Embryonic facial prominence (tissue), 1 donor: ENCODE measurements around the gene MAB21L4.
A peak's percentile ranks its signal among the peaks of the same experiment; 100 is the strongest.
"Not testable (repeated sequence)": the region's sequence is repeated elsewhere in the genome, so short reads cannot be mapped to it uniquely, and the experiment has no call there.

ENCODE experiments used
- DNase-seq: peaks from one replicate; pipeline ENCODE4 v3.0.0-alpha.2; 2016; ENCODE audit errors: extremely low spot score

MAB21L4 gene

DNA sequence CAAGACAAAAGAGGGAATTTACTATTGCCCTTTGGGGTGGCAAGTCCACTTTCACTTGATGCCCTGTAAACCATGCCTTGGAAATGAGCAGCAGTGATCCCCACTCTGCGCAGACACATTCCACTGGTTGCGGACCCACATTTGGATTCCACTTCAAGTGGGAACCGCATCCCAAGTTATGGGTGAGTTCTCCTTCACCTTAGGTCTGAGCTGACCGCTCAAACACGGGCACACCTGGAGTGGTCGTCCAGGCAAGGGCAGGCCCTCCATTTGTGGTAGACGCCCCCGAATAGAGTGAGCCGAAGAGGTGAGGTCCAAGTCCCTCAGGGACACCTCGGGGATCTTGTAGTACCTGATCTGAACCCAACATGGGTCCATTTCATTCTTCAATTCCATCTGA, 37.1 kb downstream of the MAB21L4 start:
- no peak for DNase-seq

DNA sequence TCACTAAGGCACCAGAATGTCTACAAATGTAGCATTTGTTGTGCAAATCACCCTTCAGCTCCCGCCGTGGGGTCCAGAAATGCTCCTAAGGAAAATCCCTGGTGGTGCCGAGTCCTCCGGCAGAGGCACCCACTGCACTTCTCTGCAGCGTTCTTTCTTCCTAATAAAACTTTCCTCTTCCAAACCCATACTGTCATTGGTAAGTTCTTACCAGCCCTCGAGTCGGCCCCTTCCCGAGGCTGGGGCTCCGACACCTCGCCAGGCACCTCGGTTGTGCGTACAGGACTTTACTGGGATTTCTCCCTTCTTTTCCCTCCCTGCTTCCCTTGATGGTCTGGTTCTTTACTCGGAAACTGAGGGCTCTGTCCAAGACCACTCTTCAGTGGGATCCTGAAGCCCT, 37.6 kb downstream of the MAB21L4 start:
- DNase-seq, result no peak

DNA sequence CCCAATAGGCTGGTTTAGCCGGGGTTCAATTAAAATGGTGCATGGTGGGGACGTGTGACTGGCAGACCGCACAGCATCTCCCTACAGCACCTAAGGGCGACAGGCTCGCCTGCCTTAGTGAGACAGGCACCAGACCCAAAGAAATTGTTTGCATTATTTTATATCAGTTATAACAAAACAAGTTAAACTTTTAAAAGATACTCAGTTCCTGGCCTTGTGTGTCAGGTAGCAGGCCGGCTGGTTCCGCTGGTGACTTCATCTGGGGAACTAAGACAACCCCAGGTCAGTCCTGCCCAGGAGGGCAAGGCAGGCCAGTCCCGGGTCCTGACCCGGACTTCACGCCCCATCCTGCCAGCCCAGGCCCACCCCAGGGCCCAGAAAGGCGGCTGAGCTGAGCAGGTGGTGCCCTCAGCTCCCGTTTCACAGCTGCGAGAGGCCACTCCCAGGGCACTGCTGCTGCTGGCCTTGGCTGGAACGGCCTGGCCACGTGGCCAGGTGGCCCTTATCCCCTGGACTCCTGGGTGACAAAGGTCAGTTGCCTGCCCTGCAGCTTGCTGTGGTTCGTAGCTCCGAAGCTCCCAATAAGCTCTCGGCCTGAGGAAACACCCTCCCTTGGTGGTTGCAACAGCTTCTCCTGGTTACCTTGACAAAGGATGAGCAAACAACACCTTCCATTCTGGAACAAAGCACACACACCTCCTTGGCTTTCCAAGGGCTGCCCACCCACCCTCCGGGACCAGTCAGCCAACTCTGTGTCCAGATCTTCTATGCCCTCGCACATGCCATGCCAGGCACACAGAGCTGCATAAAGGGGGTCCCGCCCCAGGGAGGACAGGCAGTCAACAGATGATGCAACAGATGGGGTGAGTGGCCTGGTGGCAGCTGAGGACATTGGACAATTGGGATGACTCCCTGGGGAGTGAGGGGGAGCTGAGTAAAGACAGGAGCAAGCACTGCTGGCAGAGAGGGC, 38.6 kb downstream of the MAB21L4 start:
- DNase-seq, result no peak

DNA sequence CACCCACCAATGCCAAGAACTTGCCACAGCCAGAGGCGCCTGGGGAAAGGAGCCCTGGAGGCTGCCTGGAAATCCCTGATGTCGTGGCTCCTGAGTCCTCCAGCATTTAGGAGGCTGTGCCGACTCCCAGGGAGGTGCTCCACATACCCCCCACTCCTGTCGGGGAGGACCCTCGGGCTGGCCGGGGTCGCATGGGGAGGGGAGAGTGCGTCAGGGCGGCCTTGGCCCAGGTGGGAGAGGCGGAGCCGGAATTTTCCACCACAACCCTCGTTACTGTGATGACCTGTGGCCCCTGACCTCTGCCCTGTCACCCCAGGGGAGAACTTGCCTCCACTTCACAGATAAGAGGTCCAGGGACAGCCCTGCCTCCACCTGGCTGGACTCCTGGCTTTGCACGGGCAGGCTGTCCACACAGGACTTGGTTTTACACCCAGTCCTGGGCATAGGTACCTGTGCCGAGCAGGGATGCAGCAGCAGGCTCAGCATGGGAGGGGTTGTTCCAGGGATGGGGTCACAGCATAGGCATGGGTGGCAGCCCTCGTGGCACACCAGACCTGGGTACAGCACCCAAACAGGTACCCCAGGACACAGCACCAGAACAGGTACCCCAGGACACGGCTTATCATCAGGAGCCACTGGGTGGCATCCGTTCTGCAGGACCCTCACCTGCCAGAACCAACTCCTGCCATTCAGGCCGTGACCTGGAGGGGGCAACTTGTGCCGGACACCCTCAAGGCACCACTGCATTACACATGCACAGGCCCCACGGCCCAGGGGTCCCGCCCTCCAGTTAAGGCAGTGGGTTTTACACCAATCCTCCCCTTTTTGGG, 39.6 kb downstream of the MAB21L4 start:
- DNase-seq, result no peak

DNA sequence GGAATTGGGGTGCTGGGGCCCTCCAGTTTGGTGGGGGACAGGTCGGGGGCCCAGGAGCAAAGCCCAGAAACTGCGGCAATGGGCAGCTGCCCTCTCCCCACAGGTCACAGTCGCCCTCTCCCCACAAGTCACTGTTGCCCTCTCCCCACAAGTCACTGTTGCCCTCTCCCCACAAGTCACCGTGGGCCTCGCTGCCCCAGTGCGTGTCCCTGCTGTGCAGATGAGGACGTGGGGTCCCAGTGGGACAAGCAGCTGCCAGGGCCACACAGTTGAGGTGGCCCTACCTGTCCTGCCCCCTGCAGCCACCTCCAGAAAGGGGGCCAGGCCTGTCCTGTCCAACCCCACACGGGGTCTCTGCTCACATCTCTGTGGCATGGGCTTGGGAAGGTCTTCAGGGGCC, 40.3 kb downstream of the MAB21L4 start:
- DNase-seq, result no peak

DNA sequence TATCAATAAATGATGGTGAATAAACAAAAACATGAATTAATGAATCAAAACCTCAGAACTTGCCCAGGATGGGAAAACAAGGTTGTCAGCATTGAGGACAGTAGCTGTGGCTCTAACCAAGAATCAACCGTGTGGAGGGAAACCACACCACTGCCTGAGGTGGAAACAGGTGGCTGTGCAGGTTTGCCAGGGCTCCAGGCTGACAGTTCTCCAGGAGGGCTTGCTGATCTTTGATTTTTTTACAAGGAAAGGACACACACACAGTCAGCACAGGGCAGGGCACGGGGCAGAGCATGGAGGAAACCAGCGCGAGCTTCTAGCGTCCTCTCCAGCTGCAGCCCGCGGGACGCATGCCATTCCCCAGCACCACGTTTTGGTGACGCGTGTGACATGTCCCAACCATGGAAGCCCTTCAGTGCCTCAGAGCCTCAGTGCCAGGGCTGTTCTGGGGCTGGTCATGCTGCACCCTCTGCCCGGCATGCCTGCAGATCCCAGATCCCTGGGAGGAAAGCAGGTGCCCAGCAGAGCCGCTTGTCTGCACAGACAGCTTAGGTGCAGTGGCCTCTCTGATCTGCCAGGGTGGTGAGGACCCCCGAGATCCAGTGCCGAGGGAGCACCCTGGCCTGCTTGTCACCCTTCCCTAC, 43.2 kb downstream of the MAB21L4 start:
- DNase-seq, result no peak

DNA sequence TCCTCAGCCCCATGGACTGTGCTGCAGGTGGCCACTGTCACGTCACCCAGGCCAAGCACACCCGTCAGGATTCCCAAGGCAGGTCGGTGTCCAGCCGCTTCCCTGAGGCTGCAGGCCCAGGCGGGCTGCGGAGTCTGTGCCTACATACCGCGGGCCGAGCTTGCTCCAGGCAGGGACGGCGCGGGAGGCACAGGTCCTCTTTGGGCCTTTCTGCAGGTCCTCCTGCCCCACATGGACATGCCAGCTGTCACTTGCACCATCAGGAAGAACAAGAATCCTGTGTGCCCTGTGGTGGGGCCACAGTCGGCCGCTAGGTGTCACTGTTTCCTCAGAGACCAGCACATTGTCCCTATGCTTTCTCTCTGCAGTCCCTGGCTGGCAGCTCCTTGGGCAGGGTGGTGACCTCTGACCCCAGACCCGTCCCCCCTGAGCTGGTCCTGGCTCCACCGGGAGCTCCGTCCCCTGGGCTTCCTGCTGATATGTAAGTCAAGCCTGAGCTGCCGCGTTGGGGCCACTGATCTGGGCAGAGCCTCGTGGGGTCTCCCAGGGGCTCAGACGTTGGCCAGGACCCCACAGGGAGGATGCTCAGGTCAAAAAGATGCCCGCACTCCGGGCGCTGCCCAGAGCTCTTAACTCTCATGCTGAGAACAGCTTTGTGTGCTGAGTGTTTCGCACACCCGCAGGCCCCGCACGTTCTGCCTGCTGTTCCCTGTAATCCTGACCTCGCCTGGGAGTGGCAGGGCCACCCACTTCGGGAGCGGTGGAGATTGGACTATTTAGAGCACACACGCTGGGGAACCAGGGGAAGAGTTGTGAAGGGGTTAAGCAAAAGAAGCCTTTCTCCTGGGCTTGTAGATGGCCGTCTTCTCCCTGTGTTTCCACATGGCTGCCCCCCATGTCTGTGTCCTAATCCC, 44.6 kb downstream of the MAB21L4 start:
- peak; percentile 60 for DNase-seq

DNA sequence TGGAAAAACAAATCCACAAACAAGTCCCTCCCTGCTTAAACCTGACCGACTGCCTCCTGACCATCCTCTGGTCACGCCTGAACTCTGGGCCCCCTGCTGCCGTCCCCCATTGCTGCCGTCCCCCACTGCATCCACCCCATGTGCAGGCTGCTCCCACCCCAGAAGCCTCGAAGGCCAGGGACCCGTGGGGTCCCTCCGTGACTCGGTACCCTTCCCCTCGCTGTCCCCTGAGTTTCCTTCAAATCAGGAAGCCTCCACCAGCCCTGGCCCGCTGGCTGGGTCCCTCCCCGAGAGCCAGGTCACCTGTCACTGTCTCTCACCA, 45.2 kb downstream of the MAB21L4 start:
- no peak for DNase-seq

DNA sequence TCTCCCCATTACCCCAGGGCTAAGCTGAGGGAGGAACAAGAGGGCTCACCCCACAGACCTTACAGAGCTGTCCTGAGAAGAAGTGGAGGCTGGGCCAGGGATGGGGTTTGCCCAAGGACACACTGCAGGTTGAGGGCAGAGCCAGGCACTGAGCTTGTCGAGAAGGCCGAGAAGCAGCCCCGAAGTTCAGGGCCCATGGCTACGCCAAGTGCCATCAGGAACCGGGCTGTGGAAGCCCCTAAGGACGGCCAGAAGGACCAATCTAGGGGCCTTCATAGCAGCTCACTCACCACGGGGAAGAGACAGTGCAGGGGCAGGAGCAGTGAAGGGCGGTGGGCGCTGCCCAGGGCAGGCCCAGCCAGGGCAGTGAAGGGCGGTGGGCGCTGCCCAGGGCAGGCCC, 45.9 kb downstream of the MAB21L4 start:
- no peak for DNase-seq

DNA sequence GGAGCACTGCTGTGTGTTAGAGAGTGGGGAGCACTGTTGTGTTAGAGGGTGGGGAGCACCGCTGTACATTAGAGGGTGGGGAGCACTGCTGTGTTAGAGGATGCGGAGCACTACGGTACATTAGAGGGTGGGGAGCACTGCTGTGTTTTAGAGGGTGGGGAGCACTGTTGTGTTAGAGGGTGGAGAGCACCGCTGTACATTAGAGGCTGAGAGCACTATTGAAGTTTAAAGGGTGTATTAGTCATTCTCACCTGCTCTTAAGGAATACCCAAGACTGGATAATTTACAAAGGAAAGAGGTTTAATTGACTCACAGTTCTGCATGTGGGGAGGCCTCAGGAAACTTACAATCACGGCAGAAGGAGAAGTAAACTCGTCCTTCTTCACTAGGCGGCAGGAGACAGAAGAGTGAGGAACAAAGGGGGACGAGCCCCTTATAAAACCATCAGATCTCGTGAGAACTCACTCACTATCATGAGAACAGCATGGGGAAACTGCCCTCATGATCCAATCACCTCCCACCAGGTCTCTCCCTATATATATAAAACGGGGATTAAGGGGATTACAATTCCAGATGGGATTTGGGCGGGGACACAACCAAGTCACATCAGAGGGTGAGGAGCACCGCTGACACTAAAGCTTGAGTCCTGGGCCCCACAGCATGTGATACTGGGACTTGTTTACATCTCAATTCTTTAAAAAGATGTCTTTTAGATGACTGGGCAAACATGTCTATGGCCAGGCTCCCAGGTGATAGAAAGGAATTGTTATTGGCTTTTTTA, 46.9 kb downstream of the MAB21L4 start:
- DNase-seq, result no peak

DNA sequence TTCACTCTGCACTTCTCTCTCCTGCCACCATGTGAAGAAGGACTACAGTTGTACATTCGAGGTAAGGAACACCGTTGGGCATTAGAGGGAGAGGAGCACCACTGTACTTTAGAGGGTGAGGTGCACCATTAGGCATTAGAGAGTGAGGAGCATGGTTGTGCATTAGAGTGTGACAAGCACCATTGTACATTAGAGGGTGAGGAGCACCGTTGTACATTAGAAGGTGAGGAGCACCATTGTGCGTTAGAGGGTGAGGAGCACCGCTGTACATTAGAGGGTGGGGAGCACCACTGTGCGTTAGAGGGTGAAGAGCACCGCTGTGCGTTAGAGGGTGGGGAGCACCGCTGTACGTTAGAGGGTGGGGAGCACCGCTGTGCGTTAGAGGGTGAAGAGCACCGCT, 48.1 kb downstream of the MAB21L4 start:
- DNase-seq, result no peak

DNA sequence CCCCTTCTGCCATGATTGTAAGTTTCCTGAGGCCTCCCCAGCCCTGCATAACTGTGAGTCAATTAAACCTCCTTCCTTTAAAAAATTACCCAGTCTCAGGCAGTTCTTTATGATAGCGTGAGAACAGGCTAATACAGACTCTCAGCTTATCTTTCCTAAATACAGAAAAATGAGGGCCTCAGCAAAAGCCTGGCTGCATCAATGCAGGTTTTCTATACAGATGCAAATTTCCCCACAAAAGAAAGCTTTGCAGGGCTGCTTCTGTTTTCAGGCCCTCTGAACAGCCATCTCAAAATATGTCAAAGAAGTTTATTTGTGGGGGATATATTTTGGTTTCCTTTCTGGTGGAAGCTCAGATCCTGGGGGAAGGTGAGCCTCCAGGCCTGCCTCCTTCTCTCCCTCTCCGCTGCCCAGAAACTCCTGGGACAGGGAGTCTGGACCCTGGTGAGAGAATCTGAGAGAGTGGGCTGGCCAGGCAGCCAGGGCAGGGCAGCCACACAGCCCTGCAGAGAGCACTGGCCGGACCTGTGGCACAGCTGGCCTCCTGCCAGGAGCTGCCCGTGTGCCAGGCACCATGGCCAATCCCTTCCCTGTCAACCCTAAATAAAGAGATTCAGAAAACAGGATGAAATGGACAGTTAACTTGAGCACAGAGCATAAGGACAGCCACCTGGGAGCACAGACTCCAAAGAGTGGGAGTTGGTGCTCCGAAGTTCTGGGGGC, 48.9 kb downstream of the MAB21L4 start:
- no peak for DNase-seq

DNA sequence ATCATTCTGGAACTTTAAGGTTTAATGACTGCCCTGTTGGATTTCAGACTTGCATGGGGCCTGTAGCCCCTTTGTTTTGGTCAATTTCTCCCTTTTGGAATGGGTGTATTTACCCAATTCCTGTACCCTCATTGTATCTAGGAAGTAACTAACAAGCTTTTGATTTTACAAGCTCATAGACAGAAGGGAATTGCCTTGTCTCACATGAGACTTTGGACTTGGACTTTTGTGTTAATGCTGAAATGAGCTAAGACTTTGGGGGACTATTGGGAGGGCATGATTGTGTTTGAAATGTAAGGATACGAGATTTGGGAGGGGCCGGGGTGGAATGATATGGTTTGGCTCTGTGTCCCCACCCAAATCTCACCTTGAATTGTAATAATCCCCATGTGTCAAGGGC, 49.6 kb downstream of the MAB21L4 start:
- not testable (repeated sequence) for DNase-seq

DNA sequence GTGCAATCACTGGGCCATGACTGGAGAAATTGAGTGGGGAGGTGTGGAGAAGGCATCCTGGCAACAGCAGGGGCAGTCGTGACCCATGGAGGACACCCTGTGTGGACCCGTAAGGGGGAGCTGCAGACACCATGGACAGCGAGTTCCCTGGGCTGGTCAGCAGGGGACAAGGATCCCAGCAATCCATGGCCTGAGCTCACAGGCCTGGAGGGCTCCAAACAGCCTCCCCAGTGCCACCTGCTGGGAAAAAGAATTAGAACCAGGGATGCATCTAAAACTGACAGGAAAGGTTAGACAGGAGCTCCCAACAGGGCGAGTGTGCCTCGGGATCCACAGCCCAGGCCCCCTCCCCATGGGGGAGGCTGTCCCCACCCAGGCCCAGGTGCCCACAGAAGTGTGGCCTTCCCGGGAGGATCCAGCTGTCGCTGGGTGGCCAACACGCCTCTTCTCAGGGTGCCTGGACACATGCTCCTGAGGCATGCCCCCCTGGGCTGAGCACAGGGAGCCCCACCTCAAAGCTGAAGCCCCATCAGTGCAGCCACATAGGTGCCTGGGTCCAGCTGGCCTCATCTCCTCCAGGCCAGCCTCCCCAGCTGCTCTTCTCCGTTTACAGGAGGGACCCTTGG, 55.4 kb downstream of the MAB21L4 start:
- no peak for DNase-seq

DNA sequence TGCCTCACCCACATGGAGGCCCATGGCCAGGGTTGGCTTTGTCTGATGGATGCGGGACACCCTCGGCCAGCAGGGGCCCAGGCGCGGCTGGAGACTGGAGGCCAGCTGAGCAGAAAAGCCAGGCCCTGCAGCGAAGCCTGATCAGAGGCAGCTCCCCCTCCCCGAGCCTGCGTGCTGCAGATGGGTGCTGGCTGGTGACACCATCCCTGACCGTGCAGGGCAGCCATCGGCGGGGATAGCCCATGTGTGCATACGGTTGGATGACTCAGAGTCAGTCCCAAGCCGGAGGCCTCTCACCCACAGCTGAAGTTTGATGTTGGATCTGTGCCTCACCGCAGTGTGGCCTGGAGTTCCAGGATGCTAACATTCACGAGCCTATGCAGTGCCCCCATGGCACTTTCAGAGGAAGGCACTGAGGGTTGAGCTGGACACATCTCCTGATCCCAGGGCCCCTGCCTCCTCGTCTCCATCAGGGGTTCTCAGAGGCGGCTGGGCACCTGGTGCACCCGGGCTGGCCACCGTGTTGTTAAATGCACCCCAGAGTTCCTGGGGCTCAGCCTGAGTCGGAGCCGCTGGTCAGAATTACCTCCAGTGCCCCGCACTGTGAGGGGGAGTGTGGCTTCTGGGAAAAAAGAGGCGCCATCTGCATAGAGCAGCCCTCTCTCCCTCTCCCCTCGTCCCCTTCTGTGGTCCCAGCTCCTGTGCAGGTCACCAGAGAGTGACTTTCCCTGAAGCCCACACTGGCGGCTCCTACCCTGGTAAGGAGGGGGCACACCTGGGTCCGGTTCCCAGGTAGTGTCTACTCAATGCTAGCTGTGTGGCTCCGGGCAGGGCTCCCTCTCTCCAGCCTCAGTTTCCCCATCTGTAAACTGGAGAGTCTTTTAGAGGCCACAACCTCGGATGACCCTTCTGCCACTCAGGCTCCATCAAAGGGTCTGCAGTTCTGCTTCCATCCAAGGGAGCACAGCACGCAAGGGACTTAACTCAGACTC, 56.5 kb downstream of the MAB21L4 start:
- no peak for DNase-seq

DNA sequence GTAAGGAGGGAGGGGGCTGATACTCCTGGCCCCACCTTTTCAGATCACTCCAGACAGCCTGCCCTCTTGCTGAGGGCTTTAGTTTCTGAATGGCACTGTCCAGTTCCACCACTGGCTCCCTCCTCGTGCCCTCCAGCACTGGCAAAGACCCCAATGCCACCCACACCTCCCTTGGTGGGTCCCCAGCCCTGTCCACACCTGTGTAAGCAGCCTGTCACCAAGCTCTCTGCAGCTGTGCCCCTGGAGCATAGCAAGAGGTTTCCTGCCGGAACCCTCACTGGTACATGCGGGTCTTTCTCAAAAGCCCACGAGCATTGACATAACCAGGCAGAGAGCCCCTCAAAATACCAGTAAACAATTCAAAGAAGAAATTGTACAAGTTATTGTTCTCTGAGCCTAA, 58.3 kb downstream of the MAB21L4 start:
- no peak for DNase-seq

DNA sequence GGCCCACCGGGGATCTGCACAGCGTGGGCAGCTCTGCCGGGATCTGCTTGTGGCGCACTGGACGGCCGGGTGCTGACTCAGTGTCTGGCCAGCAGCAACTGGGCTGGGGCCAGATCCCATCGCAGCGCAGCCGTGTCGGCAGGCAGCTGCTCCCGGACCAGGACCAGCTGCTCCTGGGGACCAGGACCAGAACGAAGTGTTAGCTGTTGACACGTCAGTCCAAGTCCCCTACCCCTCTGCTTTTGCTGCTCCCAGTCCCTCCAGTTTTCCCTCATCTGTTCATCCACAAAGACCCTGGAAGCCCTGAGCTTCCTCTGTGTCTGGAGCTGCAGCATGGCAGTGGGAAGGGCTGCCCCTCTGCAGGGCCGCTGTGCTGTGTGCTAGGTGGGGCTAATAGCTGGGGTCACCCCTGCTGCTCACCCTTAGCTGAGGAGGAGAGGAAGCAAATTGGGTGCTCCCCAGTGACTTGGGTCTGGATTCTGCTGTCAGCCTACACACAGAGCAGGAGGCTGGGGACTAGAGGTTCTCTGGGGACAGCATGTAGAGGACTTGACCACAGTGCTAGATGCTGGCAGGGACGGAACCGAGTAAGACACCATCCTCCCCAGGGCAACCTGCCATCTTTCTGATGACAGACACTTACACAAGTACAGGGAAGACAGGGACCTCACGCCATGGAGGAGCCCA, 59.0 kb downstream of the MAB21L4 start:
- DNase-seq, result no peak
